ENCODE measurements around the gene SIM2. TPM values are rescaled to one million over a fixed set of nuclear protein-coding genes. Genes with fewer than 3 reads are reported as not detected.

The SIM2 gene
- polyA plus RNA-seq, 3 donors from 2014 or later: not detected

- H3K36me3 Mint-ChIP-seq: peaks cover 33 to 50% (median 48%) of the 10 kb centered on the region in 3 donors
- peaks cover 17 to 19% of the 10 kb centered on the region in 2 donors for H3K4me1 Mint-ChIP-seq
- no peak for DNase-seq
- H3K4me3 Mint-ChIP-seq: no peak overlapping the region
- peaks cover 13 to 24% (median 15%) of the 10 kb centered on the region in 3 donors for H3K27me3 Mint-ChIP-seq (ENCODE audit: low read depth in 3 of 3)
- no peaks in the 10 kb centered on the region for H3K9me3 Mint-ChIP-seq
- H3K27ac Mint-ChIP-seq: no peak overlapping the region
Measured at GRCh38 chr21:36749935-36750575, 51.1 kb downstream of the SIM2 start.

GRCh38 chr21:36750576-36750959 is 51.7 kb downstream of the SIM2 start:
- Mint-ChIP-seq H3K36me3 (peaks cover 36 to 54% (median 52%) of the 10 kb centered on the region in 3 donors), H3K27ac (no peak overlapping the region), H3K4me1 (peaks cover 17 to 19% of the 10 kb centered on the region in 2 donors), H3K9me3 (no peaks in the 10 kb centered on the region), H3K4me3 (no peak overlapping the region), H3K27me3 (ENCODE audit: low read depth in 3 of 3) (peaks cover 13 to 24% (median 15%) of the 10 kb centered on the region in 3 donors)
- no peak for DNase-seq

- DNase-seq: no peak
- Mint-ChIP-seq H3K27ac (no peak overlapping the region), H3K36me3 (peaks cover 40 to 59% (median 57%) of the 10 kb centered on the region in 3 donors), H3K4me1 (peaks cover 17% of the 10 kb centered on the region in 2 donors), H3K9me3 (no peaks in the 10 kb centered on the region), H3K4me3 (no peak overlapping the region), H3K27me3 (ENCODE audit: low read depth in 3 of 3) (peaks cover 12 to 25% (median 13%) of the 10 kb centered on the region in 3 donors)
Measured at GRCh38 chr21:36751383-36751782, 52.5 kb downstream of the SIM2 start.

GRCh38 chr21:36753556-36753955 is 54.6 kb downstream of the SIM2 start:
- H3K36me3 Mint-ChIP-seq: peaks cover 33 to 66% (median 62%) of the 10 kb centered on the region in 3 donors
- no peak overlapping the region for H3K4me3 Mint-ChIP-seq
- H3K4me1 Mint-ChIP-seq: peaks cover 3 to 4% of the 10 kb centered on the region in 2 donors

GRCh38 chr21:36754241-36754898 is 55.5 kb downstream of the SIM2 start:
- Mint-ChIP-seq H3K27ac (no peak overlapping the region), H3K4me3 (no peak overlapping the region), H3K27me3 (ENCODE audit: low read depth in 3 of 3) (peaks cover 0 to 5% (median under 1%) of the 10 kb centered on the region in 3 donors), H3K36me3 (peaks cover 38 to 67% (median 56%) of the 10 kb centered on the region in 3 donors), H3K4me1 (no peaks in the 10 kb centered on the region), H3K9me3 (no peaks in the 10 kb centered on the region)
- DNase-seq: no peak

More at GRCh38 chr21:36753556-36753955, 54.6 kb downstream of the SIM2 start:
- Mint-ChIP-seq H3K27me3 (ENCODE audit: low read depth in 3 of 3) (peaks cover 1 to 13% (median 7%) of the 10 kb centered on the region in 3 donors), H3K27ac (no peak overlapping the region), H3K9me3 (no peaks in the 10 kb centered on the region)
- DNase-seq: no peak

GRCh38 chr21:36756527-36756926 is 57.6 kb downstream of the SIM2 start:
- DNase-seq: no peak
- Mint-ChIP-seq H3K9me3 (no peaks in the 10 kb centered on the region), H3K36me3 (peaks cover 32 to 58% (median 43%) of the 10 kb centered on the region in 3 donors), H3K27ac (no peak overlapping the region), H3K4me3 (no peak overlapping the region), H3K27me3 (ENCODE audit: low read depth in 3 of 3) (peaks cover 0 to 2% (median 2%) of the 10 kb centered on the region in 3 donors), H3K4me1 (no peaks in the 10 kb centered on the region)

GRCh38 chr21:36757196-36757595 is 58.3 kb downstream of the SIM2 start:
- Mint-ChIP-seq H3K4me3 (no peak overlapping the region), H3K4me1 (no peaks in the 10 kb centered on the region), H3K9me3 (no peaks in the 10 kb centered on the region), H3K36me3 (peaks cover 32 to 53% (median 37%) of the 10 kb centered on the region in 3 donors), H3K27me3 (ENCODE audit: low read depth in 3 of 3) (peaks cover 0 to 2% (median 2%) of the 10 kb centered on the region in 3 donors), H3K27ac (no peak overlapping the region)
- DNase-seq: no peak

- H3K27me3 Mint-ChIP-seq (ENCODE audit: low read depth in 3 of 3): peaks cover 0 to 2% (median 2%) of the 10 kb centered on the region in 3 donors
- H3K4me3 Mint-ChIP-seq: no peak overlapping the region
- H3K36me3 Mint-ChIP-seq: peaks cover 16 to 37% (median 24%) of the 10 kb centered on the region in 3 donors
- H3K27ac Mint-ChIP-seq: no peak overlapping the region
- no peaks in the 10 kb centered on the region for H3K4me1 Mint-ChIP-seq
- DNase-seq: no peak
- no peaks in the 10 kb centered on the region for H3K9me3 Mint-ChIP-seq
Measured at GRCh38 chr21:36759348-36760083, 60.6 kb downstream of the SIM2 start.

- Mint-ChIP-seq H3K4me1 (no peaks in the 10 kb centered on the region), H3K27ac (no peak overlapping the region), H3K9me3 (no peaks in the 10 kb centered on the region), H3K4me3 (no peak overlapping the region), H3K27me3 (ENCODE audit: low read depth in 3 of 3) (peaks cover 0 to 2% (median 0%) of the 10 kb centered on the region in 3 donors), H3K36me3 (peaks cover 10 to 24% (median 16%) of the 10 kb centered on the region in 3 donors)
- no peak for DNase-seq
Measured at GRCh38 chr21:36761685-36762084, 62.8 kb downstream of the SIM2 start.

GRCh38 chr21:36762642-36763041 is 63.7 kb downstream of the SIM2 start:
- Mint-ChIP-seq H3K4me3 (no peak overlapping the region), H3K36me3 (peaks cover 9 to 21% (median 20%) of the 10 kb centered on the region in 3 donors), H3K9me3 (no peaks in the 10 kb centered on the region), H3K27me3 (ENCODE audit: low read depth in 3 of 3) (peaks cover 0 to 2% (median 0%) of the 10 kb centered on the region in 3 donors), H3K4me1 (no peaks in the 10 kb centered on the region), H3K27ac (no peak overlapping the region)
- DNase-seq: no peak

- no peak overlapping the region for H3K27ac Mint-ChIP-seq
- no peak for DNase-seq
- H3K4me3 Mint-ChIP-seq: no peak overlapping the region
- H3K27me3 Mint-ChIP-seq (ENCODE audit: low read depth in 3 of 3): peaks cover 0 to 2% (median 0%) of the 10 kb centered on the region in 3 donors
- no peaks in the 10 kb centered on the region for H3K4me1 Mint-ChIP-seq
- peaks cover 9 to 22% (median 20%) of the 10 kb centered on the region in 3 donors for H3K36me3 Mint-ChIP-seq
- H3K9me3 Mint-ChIP-seq: no peaks in the 10 kb centered on the region
Measured at GRCh38 chr21:36763305-36763704, 64.4 kb downstream of the SIM2 start.

- Mint-ChIP-seq H3K36me3 (peaks cover 9 to 14% (median 11%) of the 10 kb centered on the region in 3 donors), H3K9me3 (no peaks in the 10 kb centered on the region), H3K4me3 (no peak overlapping the region), H3K27me3 (ENCODE audit: low read depth in 3 of 3) (no peaks in the 10 kb centered on the region), H3K4me1 (no peaks in the 10 kb centered on the region), H3K27ac (no peak overlapping the region)
- no peak for DNase-seq
Measured at GRCh38 chr21:36765229-36765628, 66.3 kb downstream of the SIM2 start.

GRCh38 chr21:36766511-36766910 is 67.6 kb downstream of the SIM2 start:
- DNase-seq: no peak
- Mint-ChIP-seq H3K27ac (no peak overlapping the region), H3K27me3 (ENCODE audit: low read depth in 3 of 3) (no peaks in the 10 kb centered on the region), H3K9me3 (no peaks in the 10 kb centered on the region), H3K4me3 (no peak overlapping the region), H3K4me1 (no peaks in the 10 kb centered on the region), H3K36me3 (peaks cover 9 to 11% (median 11%) of the 10 kb centered on the region in 3 donors)

- Mint-ChIP-seq H3K4me1 (no peaks in the 10 kb centered on the region), H3K27me3 (ENCODE audit: low read depth in 3 of 3) (no peaks in the 10 kb centered on the region), H3K27ac (no peak overlapping the region), H3K36me3 (peaks cover 9 to 11% (median 11%) of the 10 kb centered on the region in 3 donors), H3K9me3 (no peaks in the 10 kb centered on the region), H3K4me3 (no peak overlapping the region)
- DNase-seq: no peak
Measured at GRCh38 chr21:36767096-36767495, 68.2 kb downstream of the SIM2 start.

Measured in immature natural killer cell (primary cell).